GM12878 (cell line): ENCODE results near the gene INSL3. TPM values are rescaled to one million over a fixed set of nuclear protein-coding genes. Genes with fewer than 3 reads are reported as not detected.
A peak's percentile ranks its signal among the peaks of the same experiment; 100 is the strongest.

Experiments used
- ATAC-seq: fragments of 200-7000 bp; cut with Tn5 transposase; 3 replicates; pipeline ENCODE4 v1.9.1; 2020; ENCODE audit warnings: mild to moderate bottlenecking, moderate library complexity
- BruUV-seq: library from RNA; stranded (reverse); fragments of 400-500 nt; replicated peaks from 2 replicates; lab custom pipeline; 2021; lab: Mats Ljungman, UMichigan
- CTCF ChIA-PET: fragments of 300-600 bp; sonication (Branson Sonifier 250); formaldehyde crosslinking; extraction: SDS; loops from one replicate; lab custom pipeline; 2021; ENCODE audit warnings: inconsistent platforms; lab: Yijun Ruan, JAX
- POLR2A ChIA-PET: fragments of 350-600 bp; formaldehyde crosslinking; extraction: SDS; loops from one replicate; lab custom pipeline; 2021; ENCODE audit warnings: inconsistent platforms; lab: Charles Lee
- RAD21 ChIA-PET: fragments of 300-600 bp; sonication (Branson Sonifier 250); formaldehyde crosslinking; loops from one replicate; lab custom pipeline; 2023; ENCODE audit warnings: antibody characterized with exemption; ENCODE audit not compliant: unreplicated experiment; lab: Charles Lee
- SMC1A ChIA-PET: fragments of 300-600 bp; sonication (Branson Sonifier 250); formaldehyde crosslinking; loops from one replicate; lab custom pipeline; 2023; ENCODE audit not compliant: unreplicated experiment, uncharacterized antibody; lab: Charles Lee
- DNase-seq: peaks from one replicate; pipeline ENCODE4 v3.0.0-alpha.2; 2011; ENCODE audit warnings: low read depth, low spot score
- FAIRE-seq: peaks from 3 replicates; lab custom pipeline; 2011; peaks lifted over from hg19 to GRCh38; lab: Jason Lieb, UNC
- H2AFZ ChIP-seq: 2 replicates; pipeline ENCODE4 v1.6.0; 2011; ENCODE audit warnings: low read depth, low read length, control low read depth; ENCODE audit not compliant: control insufficient read depth
- H3K27ac ChIP-seq: 2 replicates; pipeline ENCODE4 v1.5.1; 2011; ENCODE audit warnings: control low read depth; ENCODE audit not compliant: control insufficient read depth, insufficient read depth
- H3K27me3 ChIP-seq, 2 experiments: replicated peaks in 1 of 2; 2 replicates each; pipeline versions ENCODE4 v1.6.0 to v1.6.1; 2011; ENCODE audit warnings: low read length in 1 of 2; ENCODE audit not compliant: control insufficient read depth in 2 of 2, insufficient read depth in 2 of 2
- H3K36me3 ChIP-seq, 2 experiments: 2 replicates each; pipeline ENCODE4 v1.5.1; 2011; ENCODE audit warnings: low read length in 1 of 2; ENCODE audit not compliant: control insufficient read depth in 2 of 2, insufficient read depth in 2 of 2
- H3K4me1 ChIP-seq: 2 replicates; pipeline ENCODE4 v1.6.1; 2011; ENCODE audit warnings: mild to moderate bottlenecking, low read length, moderate library complexity, mixed read lengths; ENCODE audit not compliant: control insufficient read depth, insufficient read depth
- H3K4me2 ChIP-seq: 2 replicates; pipeline ENCODE4 v1.6.0; 2011; ENCODE audit warnings: control low read depth; ENCODE audit not compliant: control insufficient read depth, insufficient read depth
- H3K4me3 ChIP-seq: fragments of 200-600 bp; sonication (generic); 2 replicates; pipeline ENCODE4 v1.5.1; 2016
- H3K79me2 ChIP-seq: 2 replicates; pipeline ENCODE4 v1.6.0; 2011; ENCODE audit warnings: low read length; ENCODE audit not compliant: control insufficient read depth, insufficient read depth
- H3K9ac ChIP-seq: 2 replicates; pipeline ENCODE4 v1.8.0; 2011; ENCODE audit warnings: low read length, control low read depth, mixed read lengths; ENCODE audit not compliant: control insufficient read depth, insufficient read depth
- H3K9me3 ChIP-seq: replicated peaks from 3 replicates; pipeline ENCODE4 v1.5.1; 2011; ENCODE audit warnings: mild to moderate bottlenecking, low read length; ENCODE audit not compliant: control insufficient read depth, insufficient read depth
- H4K20me1 ChIP-seq: 2 replicates; pipeline ENCODE4 v1.6.0; 2011; ENCODE audit not compliant: control insufficient read depth, insufficient read depth
- HDAC2 ChIP-seq: fragments of 200-600 bp; sonication (generic); IDR thresholded peaks from 2 replicates; pipeline ENCODE4 v1.6.1; 2017
- NKRF ChIP-seq: fragments of 450-650 bp; conservative IDR thresholded peaks from 2 replicates; pipeline ENCODE4 v1.6.1; 2017; ENCODE audit warnings: mild to moderate bottlenecking, moderate library complexity
- SMAD5 ChIP-seq: IDR thresholded peaks from 2 replicates; pipeline ENCODE4 v1.6.1; 2016; ENCODE audit warnings: antibody characterized with exemption, low read depth
- WGBS: methylation state at CpG from one replicate; pipeline ENCODE4 v1.1.6; 2016; ENCODE audit warnings: low lambda C conversion rate; ENCODE audit not compliant: insufficient replicate concordance, insufficient coverage; ENCODE audit errors: missing lambda C conversion rate; 5-methylcytosine and 5-hydroxymethylcytosine counted together
- in situ Hi-C: fragments of 300-500 bp; cut with MboI; formaldehyde crosslinking; loops from 9 replicates; pipeline ENCODE4 v1.14.3; 2018; ENCODE audit warnings: mixed read lengths
- intact Hi-C: fragments of 100-400 bp; cut with micrococcal nuclease; formaldehyde crosslinking; loops from one replicate; pipeline ENCODE4 v1.14.2; 2022; ENCODE audit not compliant: unreplicated experiment
- polyA plus RNA-seq, 11 experiments: library from polyadenylated mRNA; depleted of rRNA in 4 of 11; unstranded in 6 of 11; stranded (reverse) in 5 of 11; fragments of >200 nt; fragmentation: Nextera tagmentation in 4 of 11; fragmentation: Illumina TruSeq in 1 of 11; extraction: Ambion mirVana in 4 of 11; extraction: Trizol in 1 of 11; gene quantifications; 1 replicate in 1 of 11; 2 replicates in 10 of 11; pipeline versions ENCODE4 v1.2.1 to v1.2.3, GENCODE V29; 2011 to 2016; ENCODE audit warnings: inconsistent platforms in 2 of 11, missing spikeins in 2 of 11, low read depth in 1 of 11
- total RNA-seq, 4 experiments: library from RNA; depleted of rRNA in 3 of 4; stranded (reverse); fragments of >200 nt in 3 of 4; fragmentation: Illumina TruSeq in 1 of 4; extraction: Trizol in 1 of 4; gene quantifications; 2 replicates each; pipeline versions ENCODE4 v1.2.1 to v1.2.3, GENCODE V29; 2013 to 2021

INSL3 gene
- total and polyA plus RNA-seq, 10 of the 15 experiments (the other 5 are each of a cell fraction or from before 2014, with no cell fraction given): 0.27 to 1.9 (median 0.70) TPM

- Histone ChIP-seq H3K27ac (peak overlapping the region; percentile 90), H4K20me1 (peaks cover 17% of the 10 kb centered on the region), H3K4me1 (peaks cover 12% of the 10 kb centered on the region), H2AFZ (no peak overlapping the region), H3K79me2 (peaks cover 30% of the 10 kb centered on the region), H3K9ac (peak overlapping the region; percentile 81), H3K36me3 (peaks cover 23 to 30% of the 10 kb centered on the region in 2 experiments), H3K4me2 (peak overlapping the region; percentile 71), H3K9me3 (no peaks in the 10 kb centered on the region), H3K27me3 (no peaks in the 10 kb centered on the region), H3K4me3 (peak overlapping the region; percentile 92)
- FAIRE-seq (no peak), ATAC-seq (no peak), DNase-seq (no peak)
- TF ChIP-seq SMAD5 (peak; percentile 38; the same call in 1 of the 2 replicates), NKRF (0 out of 2 replicates have a peak, but pooled peaks have one; percentile 17), HDAC2 (no peak)
- BruUV-seq: TSS peak; percentile 75
- ChIA-PET CTCF (interaction anchor here (1.4 to 4.8 kb wide), 4 partner anchors 10 to 137 kb away, joined by 3 to 251 read pairs (median 23); partner anchors contain the start of gene CCDC124), SMC1A (interaction anchor here (1.2 to 4.5 kb wide), 6 partner anchors 10 to 136 kb away, joined by 3 to 137 read pairs (median 8); partner anchors contain the start of gene CCDC124), POLR2A (interaction anchor here (2.0 to 2.1 kb wide), 2 partner anchors 11 to 72 kb away, joined by 23 to 65 read pairs; partner anchors contain the start of gene CCDC124), RAD21 (interaction anchor here (2.2 to 4.2 kb wide), 2 partner anchors 10 to 72 kb away, joined by 8 to 228 read pairs; partner anchors contain the start of gene CCDC124)
- intact Hi-C loops (loop anchor here (2.0 kb wide), 1 partner anchor 136 kb away; no protein-coding TSS in a partner anchor), in situ Hi-C loops (no loop called here)
- 2% methylated on average over 22 of the region's 22 CpGs for WGBS
Measured at GRCh38 chr19:17860331-17860992, 39.1 kb upstream of the INSL3 start.
